Measurements from ENCODE around the gene SERPINB13. TPM values are rescaled to one million over a fixed set of nuclear protein-coding genes. Genes with fewer than 3 reads are reported as not detected.

SERPINB13 gene
- polyA plus RNA-seq, 1 experiment: not detected

- Histone ChIP-seq H3K36me3 (ENCODE audit: control insufficient read depth, insufficient read depth, low read length) (no peaks in the 10 kb centered on the region), H3K27me3 (ENCODE audit: control insufficient read depth, insufficient read depth, low read length) (no peaks in the 10 kb centered on the region), H3K4me3 (ENCODE audit: low read depth, low read length) (no peak overlapping the region)
- TF ChIP-seq CTCF (IDR thresholded peaks at IDR 0.05; ENCODE audit: insufficient read depth, low read depth, low read length): no peak
- ChIA-PET POLR2A (no interaction called here), CTCF (interaction anchor here (0.9 to 5.8 kb wide), 4 partner anchors 10 to 277 kb away, joined by 3 to 38 read pairs (median 18); no protein-coding TSS in a partner anchor)
- DNase-seq (ENCODE audit: low read depth): no peak
Observed at GRCh38 chr18:63567825-63568224, 19.3 kb upstream of the SERPINB13 start.

DNA sequence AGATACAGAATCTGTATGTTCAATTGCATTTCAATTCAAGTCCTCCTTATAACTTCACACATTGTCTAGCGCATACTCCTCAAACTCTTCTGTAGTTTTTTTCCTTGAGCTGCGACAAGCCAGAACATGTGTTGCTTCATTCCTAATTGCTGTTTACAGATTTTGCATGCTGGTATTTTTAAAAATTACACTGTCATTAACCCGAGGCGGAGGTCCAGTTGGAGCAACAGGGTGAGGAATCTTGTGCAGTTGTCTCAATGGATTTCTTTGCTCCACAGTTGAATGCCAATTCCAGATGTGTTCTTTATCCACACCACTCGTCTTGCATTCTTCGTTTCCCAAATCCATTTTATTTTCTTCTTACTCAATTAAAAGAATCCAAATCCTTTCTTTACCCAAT lies 16.4 kb upstream of the SERPINB13 start:
- Histone ChIP-seq H3K27me3 (ENCODE audit: control insufficient read depth, insufficient read depth, low read length) (no peaks in the 10 kb centered on the region), H3K36me3 (ENCODE audit: control insufficient read depth, insufficient read depth, low read length) (no peaks in the 10 kb centered on the region), H3K4me3 (ENCODE audit: low read depth, low read length) (no peak overlapping the region)
- ChIA-PET CTCF (interaction anchor here (1.8 to 2.0 kb wide), 2 partner anchors 52 to 60 kb away, joined by 4 to 5 read pairs; no protein-coding TSS in a partner anchor), POLR2A (no interaction called here)
- no peak for TF ChIP-seq CTCF (IDR thresholded peaks at IDR 0.05; ENCODE audit: insufficient read depth, low read depth, low read length)
- no peak for DNase-seq (ENCODE audit: low read depth)

- Histone ChIP-seq H3K27me3 (ENCODE audit: control insufficient read depth, insufficient read depth, low read length) (no peaks in the 10 kb centered on the region), H3K36me3 (ENCODE audit: control insufficient read depth, insufficient read depth, low read length) (no peaks in the 10 kb centered on the region), H3K4me3 (ENCODE audit: low read depth, low read length) (no peak overlapping the region)
- ChIA-PET POLR2A (no interaction called here), CTCF (interaction anchor here (0.7 to 14.3 kb wide), 8 partner anchors 10 to 273 kb away, joined by 3 to 328 read pairs (median 26); no protein-coding TSS in a partner anchor)
- DNase-seq (ENCODE audit: low read depth): no peak
- TF ChIP-seq CTCF (IDR thresholded peaks at IDR 0.05; ENCODE audit: insufficient read depth, low read depth, low read length): no peak
Observed at GRCh38 chr18:63575681-63576080, 11.5 kb upstream of the SERPINB13 start.

- no peaks in the 10 kb centered on the region for H3K27me3 ChIP-seq (ENCODE audit: control insufficient read depth, insufficient read depth, low read length)
- DNase-seq (ENCODE audit: low read depth): peak; percentile 11
- H3K36me3 ChIP-seq (ENCODE audit: control insufficient read depth, insufficient read depth, low read length): no peaks in the 10 kb centered on the region
- CTCF ChIA-PET: interaction anchor here (0.7 to 14.3 kb wide), 27 partner anchors 9 to 356 kb away, joined by 3 to 328 read pairs (median 5); partner anchors contain the start of gene SERPINB12
- TF ChIP-seq CTCF (IDR thresholded peaks at IDR 0.05; ENCODE audit: insufficient read depth, low read depth, low read length): peak; percentile 81
- no peak overlapping the region for H3K4me3 ChIP-seq (ENCODE audit: low read depth, low read length)
- POLR2A ChIA-PET: no interaction called here
Observed at GRCh38 chr18:63578357-63578958, 8.7 kb upstream of the SERPINB13 start.

DNA sequence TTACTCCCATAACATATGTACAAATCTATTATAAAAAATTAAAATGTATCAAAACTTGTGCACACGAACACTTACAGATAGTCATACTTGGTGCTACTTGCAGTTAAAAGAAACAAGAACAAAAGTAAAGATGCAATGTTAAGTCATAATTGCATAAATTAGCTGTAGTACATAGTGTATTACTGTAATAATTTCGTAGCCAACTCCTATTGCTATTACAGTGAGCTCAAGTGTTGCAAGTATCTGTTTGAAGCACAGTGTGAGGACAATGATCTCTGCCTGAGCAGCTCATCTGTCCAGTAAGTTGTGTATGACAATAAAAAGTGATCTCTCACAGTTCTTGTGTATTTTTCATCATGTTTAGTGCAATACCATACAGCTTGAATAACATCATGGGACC lies 7.5 kb upstream of the SERPINB13 start:
- Histone ChIP-seq H3K27me3 (ENCODE audit: control insufficient read depth, insufficient read depth, low read length) (no peaks in the 10 kb centered on the region), H3K4me3 (ENCODE audit: low read depth, low read length) (no peak overlapping the region), H3K36me3 (ENCODE audit: control insufficient read depth, insufficient read depth, low read length) (no peaks in the 10 kb centered on the region)
- DNase-seq (ENCODE audit: low read depth): no peak
- POLR2A ChIA-PET: interaction anchor here (0.6 kb wide), 1 partner anchor 256 kb away, joined by 3 read pairs; no protein-coding TSS in a partner anchor
- CTCF ChIA-PET: interaction anchor here (0.8 to 14.3 kb wide), 14 partner anchors 13 to 357 kb away, joined by 3 to 328 read pairs (median 9); no protein-coding TSS in a partner anchor
- TF ChIP-seq CTCF (IDR thresholded peaks at IDR 0.05; ENCODE audit: insufficient read depth, low read depth, low read length): no peak

Data from BJ (cell line).